Stimulated activated CD4-positive, alpha-beta T cell treated with anti-CD3 and anti-CD28 coated beads, Interleukin-15, amount 100 ng/mL, for 24 hours (primary cell): ENCODE results near the gene CCL17.
"Not testable (repeated sequence)": the region's sequence is repeated elsewhere in the genome, so short reads cannot be mapped to it uniquely, and the experiment has no call there.

ENCODE experiments used
- DNase-seq: peaks from one replicate; pipeline ENCODE4 v3.0.0-alpha.2; 2020

Gene CCL17

GRCh38 chr16:57379579-57379978 lies 25.0 kb upstream of the CCL17 start:
- DNase-seq, result no peak

GRCh38 chr16:57380671-57381462 lies 23.7 kb upstream of the CCL17 start:
- DNase-seq, result no peak

GRCh38 chr16:57381791-57382534 lies 22.6 kb upstream of the CCL17 start:
- no peak for DNase-seq

GRCh38 chr16:57382535-57383275 lies 21.9 kb upstream of the CCL17 start:
- no peak for DNase-seq

GRCh38 chr16:57383276-57384247 lies 21.0 kb upstream of the CCL17 start:
- DNase-seq, result no peak

DNA sequence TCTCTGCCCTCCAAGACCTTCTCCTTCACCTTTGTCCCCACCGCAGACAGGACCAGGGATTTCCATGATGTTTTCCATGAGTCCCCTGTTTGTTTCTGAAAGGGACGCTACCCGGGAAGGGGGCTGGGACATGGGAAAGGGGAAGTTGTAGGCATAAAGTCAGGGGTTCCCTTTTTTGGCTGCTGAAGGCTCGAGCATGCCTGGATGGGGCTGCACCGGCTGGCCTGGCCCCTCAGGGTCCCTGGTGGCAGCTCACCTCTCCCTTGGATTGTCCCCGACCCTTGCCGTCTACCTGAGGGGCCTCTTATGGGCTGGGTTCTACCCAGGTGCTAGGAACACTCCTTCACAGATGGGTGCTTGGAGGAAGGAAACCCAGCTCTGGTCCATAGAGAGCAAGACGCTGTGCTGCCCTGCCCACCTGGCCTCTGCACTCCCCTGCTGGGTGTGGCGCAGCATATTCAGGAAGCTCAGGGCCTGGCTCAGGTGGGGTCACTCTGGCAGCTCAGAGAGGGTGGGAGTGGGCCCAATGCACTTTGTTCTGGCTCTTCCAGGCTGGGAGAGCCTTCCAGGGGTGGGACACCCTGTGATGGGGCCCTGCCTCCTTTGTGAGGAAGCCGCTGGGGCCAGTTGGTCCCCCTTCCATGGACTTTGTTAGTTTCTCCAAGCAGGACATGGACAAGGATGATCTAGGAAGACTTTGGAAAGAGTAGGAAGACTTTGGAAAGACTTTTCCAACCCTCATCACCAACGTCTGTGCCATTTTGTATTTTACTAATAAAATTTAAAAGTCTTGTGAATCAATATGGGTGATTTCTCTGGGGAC lies 20.1 kb upstream of the CCL17 start:
- no peak for DNase-seq

GRCh38 chr16:57385083-57385482 lies 19.5 kb upstream of the CCL17 start:
- no peak for DNase-seq

DNA sequence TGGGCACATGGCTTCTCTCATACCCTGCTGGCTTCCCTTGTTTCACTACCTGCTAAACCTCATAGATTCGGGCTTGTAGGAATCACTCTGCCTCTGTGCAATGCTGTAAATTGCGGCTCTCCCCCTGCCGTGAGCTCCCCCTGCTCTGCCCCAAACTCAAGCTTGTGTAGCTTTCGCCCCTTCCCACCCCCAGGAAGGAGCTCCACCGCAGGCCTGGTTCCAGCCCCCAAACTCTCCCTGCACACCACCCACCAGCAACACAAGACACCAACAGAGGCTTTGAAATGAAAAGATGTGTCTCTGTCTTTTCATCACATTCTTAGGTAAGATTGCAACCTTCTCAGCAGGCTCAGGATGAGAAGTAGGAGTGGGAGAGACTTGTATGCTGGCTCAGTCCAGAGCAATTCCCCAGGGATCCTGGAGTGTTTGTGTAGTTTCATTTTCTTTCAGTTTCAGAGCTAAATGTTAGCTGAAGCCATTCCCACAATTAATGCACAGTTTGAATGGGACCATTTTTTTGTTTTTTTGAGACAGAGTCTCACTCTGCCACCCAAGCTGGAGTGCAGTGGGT lies 18.1 kb upstream of the CCL17 start:
- DNase-seq, result no peak

GRCh38 chr16:57387598-57388354 lies 16.8 kb upstream of the CCL17 start:
- no peak for DNase-seq

- DNase-seq, result no peak
These were observed 16.0 kb upstream of the CCL17 start for GRCh38 chr16:57388359-57389086.

DNA sequence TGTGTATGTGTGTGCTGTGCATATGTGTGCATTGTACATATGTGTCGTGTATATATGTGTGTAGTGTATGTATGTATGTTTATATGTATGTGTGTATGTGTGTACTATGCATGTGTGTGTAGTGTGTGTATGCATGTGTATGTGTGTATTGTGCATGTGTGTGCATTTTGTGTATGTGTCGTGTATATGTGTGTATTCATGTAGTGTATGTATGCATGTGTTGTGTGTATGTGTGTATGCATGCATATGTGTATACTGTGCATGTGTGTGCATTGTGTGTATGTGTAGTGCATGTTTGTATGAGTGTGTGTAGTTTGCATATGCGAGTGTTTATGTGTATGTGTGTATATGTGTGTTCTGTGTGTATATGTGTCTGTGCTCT lies 15.5 kb upstream of the CCL17 start:
- no peak for DNase-seq

- no peak for DNase-seq
These were observed 13.8 kb upstream of the CCL17 start for GRCh38 chr16:57390636-57391295.

GRCh38 chr16:57391300-57391699 lies 13.3 kb upstream of the CCL17 start:
- DNase-seq, result no peak

DNA sequence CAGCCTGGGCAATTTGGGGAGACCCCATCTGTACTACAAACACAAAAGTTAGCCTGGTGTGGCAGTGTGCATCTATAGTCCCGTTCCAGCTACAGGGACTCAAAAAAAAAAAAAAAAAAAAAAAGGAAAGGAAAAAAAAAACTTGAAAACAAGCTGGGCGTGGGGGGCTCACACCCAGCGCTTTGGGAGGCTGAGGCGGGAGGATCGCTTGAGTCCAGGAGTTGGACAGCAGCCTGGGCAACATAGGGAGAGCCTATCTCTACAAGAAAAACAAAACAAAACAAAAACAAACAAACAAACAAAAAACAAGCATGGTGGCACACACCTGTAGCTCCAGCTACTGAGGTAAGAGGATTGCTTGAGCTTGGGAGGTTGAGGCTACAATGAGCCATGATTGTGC lies 12.9 kb upstream of the CCL17 start:
- DNase-seq, result no peak

DNA sequence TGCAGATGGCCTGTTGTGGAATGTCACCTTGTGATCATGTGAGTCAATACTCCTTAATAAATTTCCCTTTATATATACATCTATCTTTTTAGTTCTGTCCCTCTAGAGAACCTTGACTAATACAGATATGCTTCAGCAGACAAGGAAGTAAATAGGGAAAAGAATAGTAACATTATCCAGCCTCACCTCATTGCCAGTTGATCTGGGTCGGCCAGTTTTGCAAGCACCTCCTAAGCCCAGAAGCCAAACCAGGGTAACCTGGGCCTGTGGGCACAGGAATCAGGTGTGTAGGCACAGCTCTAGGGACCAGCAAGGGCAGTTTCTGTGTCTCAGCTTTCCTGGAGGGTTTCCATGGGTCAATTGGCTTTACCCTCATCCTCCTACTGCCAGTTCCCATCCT lies 11.9 kb upstream of the CCL17 start:
- DNase-seq, result no peak

GRCh38 chr16:57394444-57394843 lies 10.1 kb upstream of the CCL17 start:
- no peak for DNase-seq

DNA sequence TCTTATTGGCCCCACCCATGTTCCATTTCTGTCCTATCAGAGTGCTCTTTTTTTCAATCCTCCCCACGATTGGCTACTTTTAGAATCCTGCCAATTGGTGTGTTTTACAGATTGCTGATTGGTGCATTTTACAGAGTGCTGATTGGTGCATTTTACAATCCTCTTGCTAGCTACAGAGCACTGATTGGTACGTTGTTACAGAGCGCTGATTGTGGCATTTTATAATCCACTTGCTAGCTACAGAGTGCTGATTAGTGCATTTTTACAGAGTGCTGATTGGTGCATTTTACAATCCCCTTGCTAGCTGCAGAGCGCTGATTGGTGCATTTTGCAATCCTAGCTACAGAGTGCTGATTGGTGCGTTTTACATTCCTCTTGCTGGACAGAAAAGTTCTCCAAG lies 9.5 kb upstream of the CCL17 start:
- DNase-seq, result no peak

- DNase-seq, result no peak
These were observed 7.8 kb upstream of the CCL17 start for GRCh38 chr16:57396786-57397185.

DNA sequence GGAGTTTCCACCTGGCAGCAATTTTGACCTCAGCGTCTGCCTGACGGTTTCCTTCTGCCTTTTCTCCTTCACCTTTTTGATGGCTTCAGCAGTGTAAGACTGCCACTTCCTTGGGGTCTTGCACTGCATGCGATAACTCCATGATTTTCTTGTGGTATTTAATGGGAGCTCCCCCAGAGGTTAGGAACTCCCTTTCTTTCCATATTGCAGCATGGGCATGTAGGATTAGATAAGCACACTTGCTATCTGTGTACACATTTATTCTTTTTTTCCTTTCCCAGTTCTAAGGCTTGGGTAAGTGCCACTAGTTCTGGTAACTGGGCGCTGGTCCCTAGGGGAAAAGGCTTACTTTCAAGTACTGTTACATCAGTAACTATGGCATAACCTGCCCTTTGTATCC lies 7.1 kb upstream of the CCL17 start:
- DNase-seq, result not testable (repeated sequence)
